GM18517 (cell line): ENCODE measurements around the gene FOXC2.

ENCODE experiments used
- ATAC-seq: cut with Tn5 transposase; IDR thresholded peaks from one replicate; pipeline ENCODE4 v1.9.1; 2021; ENCODE audit warnings: mild to moderate bottlenecking, moderate library complexity; ENCODE audit not compliant: unreplicated experiment

Gene FOXC2

DNA sequence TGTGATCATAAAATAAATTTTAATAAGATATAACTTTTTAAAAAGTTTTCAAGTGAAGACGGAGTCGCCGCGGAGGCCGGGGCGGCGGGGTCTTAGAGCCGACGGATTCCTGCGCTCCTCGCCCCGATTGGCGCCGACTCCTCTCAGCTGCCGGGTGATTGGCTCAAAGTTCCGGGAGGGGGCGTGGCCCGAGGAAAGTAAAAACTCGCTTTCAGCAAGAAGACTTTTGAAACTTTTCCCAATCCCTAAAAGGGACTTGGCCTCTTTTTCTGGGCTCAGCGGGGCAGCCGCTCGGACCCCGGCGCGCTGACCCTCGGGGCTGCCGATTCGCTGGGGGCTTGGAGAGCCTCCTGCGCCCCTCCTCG is at the start of gene FOXC2:
FOXC2 (plus strand) TSS at position 229 of the 365 bp plus-strand sequence. CDS start 507 bp downstream, outside the sequence.
- no peak for ATAC-seq

DNA sequence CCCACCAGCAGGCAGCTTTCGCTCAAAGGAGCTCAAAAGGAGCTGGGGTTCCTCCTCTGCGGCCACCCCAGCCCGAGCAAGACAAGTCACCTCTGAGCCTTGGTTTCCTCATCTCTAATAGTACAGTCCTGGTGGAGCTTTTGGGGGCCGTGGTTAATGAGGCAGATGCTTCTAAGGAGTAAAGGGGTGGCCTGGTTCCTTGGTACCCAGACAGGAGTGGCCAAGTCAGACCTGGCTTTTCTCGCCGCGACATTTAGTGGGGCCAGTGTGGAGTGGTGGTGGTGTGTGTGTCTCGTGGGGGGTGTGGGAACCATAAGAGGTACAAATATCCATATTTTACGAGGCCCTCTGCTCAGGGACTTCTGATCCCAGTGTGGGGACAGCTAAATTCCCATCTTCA is 49.6 kb upstream of the FOXC2 start:
- no peak for ATAC-seq

DNA sequence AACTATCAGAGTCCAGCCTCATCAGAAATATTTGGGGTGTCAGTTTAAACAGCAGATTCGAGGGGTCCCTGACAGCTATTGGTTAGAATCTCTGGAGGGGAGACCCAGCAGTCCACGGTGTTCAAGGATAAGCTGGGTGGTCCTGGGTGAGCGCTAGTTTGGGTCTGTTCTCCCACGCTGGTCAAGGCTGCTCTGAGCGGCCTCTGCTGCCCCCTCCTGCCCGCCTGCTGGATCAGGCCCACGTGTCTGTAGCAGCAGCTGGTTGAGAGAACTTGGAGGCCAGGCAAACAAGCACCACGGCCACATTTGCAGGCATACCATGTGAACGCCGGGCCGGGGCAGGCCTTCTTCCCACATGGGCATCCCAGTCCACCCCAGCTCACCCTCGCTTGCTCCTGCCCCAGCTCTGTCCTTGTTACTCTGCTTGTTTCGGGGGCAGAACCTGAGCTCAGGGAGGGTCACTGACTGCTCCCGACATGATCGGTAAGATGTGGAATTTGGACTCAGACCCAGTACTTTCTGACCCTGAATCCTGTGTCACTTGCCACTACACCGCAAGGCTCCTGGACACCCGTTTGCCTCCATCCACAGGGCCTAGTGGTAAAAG is 48.9 kb upstream of the FOXC2 start:
- ATAC-seq = no peak

DNA sequence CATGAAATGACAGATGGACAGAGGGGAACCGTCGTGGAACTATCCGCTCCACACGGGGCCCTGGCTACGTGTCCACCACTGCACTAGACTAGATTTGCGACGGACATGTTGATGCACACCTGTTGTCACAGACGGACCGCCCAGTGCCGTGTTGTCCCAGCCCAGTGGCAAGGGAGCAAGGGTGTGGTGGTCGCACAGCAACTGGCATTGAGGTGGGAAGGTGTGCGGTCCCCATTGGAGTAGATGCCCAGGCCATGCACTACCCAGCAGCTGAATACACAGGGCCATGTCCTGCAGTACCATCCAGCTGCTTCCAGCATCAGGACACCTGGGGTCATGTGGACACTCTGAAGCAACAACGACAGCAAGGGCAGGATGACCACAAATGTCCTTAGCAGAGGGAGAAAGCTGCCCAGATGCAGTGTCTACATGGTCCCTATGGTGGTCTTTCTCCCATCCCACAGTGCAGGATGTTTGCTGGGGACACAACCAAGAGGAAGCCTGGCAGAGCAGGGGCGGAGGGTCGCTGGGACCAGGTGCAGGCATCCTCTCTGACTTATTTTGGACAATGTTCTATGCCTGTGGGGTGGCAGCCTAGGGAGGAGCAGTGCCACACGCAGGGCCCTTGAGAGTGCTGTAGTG is 47.5 kb upstream of the FOXC2 start:
- no peak for ATAC-seq

DNA sequence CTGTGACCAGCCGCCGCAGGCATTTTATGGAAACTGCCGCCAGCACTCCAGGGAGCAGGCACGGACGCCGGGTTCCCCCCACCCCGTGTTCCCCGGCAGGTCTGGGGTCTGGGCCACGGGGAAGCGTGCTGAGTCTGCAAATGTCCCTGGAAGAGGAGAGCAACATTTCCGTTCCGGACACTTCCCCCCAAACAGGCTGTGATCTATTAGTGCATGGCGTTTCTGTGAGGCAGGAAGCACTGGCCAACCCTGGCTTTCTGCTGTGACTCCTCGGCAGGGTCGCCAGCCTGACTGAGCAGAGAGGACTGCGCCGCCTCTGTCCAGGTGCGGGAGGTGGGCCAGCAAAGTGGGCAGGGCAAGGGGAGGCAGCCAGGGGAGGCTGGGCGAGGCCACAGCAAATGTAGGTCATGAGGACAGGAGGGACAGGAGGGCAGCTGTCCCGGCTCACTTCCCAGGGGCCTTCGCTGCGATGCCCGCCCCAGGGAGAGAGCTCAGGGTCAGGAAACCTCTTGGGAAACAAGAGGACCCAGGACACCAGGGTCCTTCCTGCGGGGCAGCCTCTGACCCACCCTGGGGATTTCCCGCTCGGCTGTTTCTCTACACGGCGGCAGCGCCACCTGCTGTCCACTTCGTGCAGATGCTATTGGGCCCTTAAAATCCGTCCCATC is 46.8 kb upstream of the FOXC2 start:
- no peak for ATAC-seq

DNA sequence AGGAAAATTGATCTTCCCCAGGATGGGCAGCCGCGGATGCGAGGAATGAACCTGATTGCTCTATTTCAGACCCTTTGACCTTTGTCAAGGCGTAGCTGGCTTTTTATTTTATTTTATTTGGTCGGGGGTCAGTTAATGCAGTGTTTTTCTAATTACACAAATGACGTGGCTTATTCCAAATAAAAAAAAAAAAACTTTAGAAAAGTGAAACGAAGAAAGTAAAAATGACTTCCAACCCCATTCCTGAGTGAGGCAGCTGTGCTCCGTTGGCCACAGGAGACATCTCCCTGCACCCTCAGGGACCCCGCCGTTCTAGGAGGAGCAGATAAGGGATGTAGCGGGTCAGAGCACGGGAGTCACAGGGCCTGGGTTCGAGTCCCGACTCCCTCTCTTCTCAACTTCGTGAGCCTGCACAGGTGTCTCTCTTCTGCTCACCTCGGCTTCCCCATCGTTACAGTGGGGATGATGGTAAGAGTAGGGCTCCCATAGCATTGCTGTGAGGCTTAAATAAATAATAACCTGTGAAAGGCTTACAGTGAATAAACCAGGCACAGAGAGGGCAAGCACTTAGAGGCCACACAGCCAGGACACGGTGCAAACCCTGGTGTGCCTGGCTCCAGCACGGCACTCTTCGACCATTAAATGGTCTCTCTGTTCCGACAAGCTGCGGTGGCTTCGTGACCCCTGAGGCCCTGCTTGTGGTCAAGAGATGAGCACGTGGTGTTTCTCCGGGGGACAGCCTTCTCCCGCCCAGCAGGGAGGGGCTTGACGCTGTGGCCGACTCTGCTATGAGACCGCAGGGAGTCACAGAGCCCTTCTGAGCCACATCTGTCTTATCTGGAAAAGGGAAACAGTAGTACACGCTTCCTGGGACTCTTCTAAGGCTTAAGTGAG is 46.1 kb upstream of the FOXC2 start:
- ATAC-seq = no peak

DNA sequence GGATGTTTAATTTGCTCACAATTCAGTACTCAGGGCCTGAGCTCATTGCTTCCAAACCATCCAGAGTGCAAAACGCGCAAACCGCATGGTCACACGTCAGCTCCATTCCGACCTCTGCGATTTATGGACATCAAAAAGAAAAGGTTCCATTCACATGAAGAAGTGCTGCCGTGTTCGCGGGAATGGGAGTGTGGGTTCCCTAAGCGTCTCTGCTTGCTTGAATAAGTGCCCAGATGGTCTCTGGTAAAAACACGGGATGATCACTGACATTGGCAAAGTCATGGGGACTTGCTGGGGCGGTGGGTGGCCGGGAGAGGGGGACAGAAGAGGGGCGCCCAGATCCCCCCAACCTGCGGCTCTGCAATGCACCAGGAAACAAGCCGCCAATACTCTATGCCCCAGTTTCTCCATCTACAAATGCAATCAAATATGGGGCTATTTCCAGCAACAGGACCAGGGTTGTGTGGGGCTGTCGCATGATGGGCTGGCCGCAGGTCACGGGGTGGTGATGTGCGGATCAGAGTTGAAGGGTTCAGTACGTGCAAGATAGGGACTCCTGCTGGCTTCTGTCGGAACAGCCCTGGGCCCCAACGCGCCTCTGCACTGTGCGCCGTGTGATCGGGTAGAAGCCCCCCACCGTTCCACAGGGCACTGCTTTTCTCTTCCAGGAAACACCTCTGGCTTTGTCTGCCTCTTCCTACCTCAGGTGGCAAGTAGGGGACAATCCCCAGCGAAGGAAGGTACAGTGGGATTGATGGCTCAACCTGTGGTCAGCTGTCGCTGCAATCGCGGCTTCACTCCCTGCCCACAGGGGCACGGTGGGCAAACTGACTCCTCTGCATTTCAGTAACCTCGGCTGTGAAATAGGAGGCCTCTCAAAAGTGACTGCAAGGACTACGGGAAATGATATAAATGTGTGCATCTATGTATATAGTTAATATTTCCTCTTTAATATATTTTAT is 45.1 kb upstream of the FOXC2 start:
- no peak for ATAC-seq

DNA sequence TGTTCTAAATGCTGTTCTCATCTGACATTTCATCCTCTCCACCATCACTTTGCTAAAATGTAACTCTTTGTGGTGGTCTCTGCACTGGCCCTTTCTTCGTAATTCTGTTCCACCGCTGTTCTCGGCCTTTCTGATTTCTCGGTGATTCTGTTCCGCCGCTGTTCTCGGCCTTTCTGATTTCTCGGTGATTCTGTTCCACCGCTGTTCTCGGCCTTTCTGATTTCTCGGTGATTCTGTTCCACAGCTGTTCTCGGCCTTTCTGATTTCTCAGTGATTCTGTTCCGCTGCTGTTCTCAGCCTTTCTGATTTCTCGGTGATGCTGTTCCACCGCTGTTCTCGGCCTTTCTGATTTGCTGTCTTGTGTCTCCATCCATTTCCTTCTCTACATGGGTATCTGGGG is 44.0 kb upstream of the FOXC2 start:
- ATAC-seq = no peak

DNA sequence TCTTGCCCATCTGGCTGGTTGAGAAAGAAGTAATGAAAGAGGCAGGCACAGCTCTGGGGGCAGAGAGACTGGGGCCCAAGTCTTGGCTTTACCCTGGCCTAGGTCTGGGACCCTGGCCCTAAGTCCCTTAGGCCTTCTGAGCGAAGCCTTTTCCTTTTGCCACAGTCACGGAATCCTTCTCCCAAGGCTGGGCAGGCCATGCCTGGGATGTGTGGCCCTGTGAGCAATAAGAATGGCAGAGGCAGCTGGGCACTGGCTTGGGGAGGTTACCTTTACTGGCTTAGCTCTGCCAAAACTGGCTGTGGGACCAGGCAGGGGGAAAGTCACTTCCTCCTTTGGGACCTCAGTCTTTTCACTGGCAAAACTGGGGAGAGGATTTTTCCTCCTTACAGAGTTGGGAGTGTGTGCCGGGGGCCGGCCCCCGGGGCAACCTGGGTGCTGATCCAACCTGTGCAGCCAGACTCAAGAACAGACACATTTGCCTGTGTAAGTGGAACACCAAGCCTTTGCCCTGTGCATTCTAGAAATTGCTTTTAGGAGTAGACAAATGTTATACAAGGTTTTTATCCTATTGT is 43.4 kb upstream of the FOXC2 start:
- no peak for ATAC-seq

DNA sequence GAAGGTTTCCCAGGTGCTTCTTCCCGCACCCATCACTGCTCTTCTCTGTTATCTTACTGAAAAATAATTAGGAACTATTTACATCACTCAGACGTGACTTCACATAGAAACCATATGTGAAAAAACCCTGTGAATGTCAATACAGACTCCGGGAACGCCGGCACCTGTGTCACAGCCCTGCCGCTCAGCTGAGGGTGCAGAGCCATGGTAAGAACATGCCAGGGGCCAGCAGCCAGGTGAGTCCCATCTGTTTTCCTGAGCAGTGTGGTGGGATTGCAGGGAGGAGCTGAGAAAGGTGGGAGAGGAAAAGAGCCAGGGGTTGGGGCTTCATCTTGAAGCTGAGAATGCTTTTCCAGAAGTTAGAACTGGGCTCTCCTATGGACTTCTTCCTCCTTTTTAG is 42.6 kb upstream of the FOXC2 start:
- ATAC-seq = no peak

DNA sequence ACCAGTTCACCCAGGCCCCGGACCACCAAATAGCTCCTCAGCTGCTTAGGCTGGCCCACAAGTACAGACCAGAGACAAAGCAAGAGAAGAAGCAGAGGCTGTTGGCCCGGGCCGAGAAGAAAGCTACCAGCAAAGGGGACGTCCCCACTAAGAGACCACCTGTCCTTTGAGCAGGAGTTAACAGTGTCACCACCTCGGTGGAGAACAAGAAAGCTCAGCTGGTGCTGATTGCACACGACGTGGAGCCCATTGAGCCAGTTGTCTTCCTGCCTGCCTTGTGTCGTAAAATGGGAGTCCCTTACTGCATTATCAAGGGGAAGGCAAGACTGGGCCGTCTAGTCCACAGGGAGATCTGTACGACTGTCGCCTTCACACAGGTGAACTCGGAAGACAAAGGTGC is 40.9 kb upstream of the FOXC2 start:
- ATAC-seq = no peak

DNA sequence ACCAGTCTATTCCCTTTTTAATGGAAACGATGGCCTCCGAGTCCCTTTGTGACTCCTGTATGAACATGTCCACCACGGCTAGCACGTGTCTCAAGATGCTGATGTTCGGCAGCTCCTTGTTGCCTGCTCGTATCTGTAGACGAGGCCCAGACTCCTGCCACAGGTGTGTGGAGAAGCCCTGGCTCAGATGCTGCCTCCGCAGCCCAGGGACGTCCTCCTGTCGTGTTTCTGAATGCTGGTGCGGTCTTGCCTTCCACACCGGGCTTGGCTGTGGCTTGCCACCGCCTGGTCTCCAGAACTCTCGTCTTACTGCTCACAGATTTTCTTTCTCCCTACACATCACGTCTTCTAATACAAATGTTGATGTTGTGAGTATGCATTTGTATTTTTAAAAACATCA is 39.3 kb upstream of the FOXC2 start:
- no peak for ATAC-seq

DNA sequence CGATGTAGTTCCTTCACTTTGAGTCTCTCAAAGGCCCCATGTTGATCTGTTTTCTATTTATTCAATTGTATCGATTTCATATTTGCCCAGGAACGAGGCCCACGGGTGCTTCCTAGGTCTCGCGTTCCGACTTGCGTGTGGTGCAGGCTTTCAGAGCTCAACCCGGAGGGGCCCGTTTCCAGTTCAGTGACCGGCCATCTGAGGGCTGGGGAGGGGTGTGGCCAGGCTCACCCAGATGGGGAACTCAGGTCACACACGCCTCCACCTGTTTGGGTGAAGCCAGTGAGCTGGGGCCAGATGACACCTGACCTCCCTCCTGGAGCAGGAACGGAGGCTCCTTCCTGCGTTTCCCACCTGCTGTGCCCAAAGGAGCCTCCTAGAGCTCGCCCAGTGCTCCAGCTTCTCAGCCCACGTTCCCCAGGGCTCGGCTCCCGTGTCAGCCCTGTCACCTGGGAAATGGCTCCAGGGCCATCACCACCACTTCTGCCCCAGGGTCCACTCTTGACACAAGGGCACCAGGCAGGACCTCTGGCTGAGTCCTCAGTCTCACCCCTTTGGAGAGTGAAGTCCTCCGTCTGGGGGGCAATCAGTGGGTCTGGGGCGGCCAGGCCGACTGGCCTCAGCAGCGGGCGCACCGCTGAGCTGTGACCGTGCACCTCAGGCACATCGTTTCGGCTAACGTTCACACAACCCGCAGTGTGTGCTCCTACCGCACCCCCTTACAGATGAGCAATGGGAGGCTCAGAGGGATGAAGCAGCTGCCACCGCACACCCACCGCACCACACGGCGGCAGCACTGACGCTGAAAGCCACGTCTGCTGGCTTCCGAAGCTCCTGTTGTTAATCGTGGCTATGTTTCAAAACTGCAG is 38.3 kb upstream of the FOXC2 start:
- no peak for ATAC-seq

DNA sequence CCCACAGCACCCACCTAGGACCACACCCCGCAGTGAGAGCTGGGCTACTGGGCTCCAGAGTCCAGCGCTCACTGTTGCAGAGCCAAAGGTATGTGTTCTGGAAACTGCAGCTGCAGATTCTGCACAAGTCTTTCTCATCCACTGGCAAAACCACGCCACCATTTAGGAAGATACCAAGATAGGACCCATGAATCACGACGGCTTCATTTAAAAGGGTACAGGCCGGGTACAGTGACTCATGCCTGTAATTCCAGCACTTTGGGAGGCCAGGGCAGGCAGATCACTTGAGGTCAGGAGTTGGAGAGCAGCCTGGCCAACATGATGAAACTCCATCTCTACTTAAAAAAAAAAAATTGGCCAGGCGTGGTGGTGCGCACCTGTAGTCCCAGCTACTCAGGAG is 37.5 kb upstream of the FOXC2 start:
- ATAC-seq = no peak

DNA sequence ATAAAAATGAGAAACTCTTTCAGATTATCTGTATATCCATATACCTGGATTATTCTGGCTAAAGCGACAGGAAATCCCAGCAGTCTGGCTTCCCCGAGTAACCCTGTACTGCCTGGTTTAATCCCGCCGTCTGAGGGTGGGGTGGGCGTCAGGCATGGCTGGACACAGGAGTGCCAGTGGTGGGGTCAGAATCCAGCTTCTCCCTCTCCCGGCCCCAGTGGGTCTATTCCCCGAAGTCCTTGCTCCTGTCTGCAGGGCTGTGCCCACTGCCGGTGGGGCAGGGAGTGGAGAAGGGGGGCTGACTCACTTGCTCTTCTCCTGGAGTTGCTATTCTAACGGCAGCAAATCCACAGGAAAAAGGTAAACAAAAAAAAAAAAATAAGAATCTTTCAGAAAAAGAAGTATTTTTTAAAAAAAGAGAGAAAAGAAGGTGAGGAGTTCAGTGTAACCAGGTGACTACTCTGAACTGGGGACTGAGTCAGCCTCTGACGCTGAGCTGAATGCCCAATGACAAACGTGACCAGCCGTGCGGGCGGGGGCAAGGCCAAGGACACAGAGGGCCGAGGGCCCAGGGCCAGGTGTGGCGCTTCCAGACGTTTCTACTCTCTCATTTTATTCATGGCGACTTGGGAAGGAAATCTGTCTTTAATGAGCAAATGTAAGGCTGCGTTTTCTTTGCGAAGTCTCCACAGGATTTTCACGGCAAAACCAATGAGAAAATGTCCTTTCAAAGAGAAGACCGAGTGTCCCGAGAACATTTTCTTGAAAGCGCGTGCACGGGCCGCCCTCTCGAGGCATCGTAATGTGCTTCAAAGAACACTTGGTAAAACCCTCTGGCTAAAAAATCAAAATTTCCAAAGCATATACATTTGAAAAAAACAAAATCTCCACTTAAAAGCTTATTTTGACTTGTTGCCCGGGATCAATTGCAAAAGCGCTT is 36.1 kb upstream of the FOXC2 start:
- no peak for ATAC-seq

DNA sequence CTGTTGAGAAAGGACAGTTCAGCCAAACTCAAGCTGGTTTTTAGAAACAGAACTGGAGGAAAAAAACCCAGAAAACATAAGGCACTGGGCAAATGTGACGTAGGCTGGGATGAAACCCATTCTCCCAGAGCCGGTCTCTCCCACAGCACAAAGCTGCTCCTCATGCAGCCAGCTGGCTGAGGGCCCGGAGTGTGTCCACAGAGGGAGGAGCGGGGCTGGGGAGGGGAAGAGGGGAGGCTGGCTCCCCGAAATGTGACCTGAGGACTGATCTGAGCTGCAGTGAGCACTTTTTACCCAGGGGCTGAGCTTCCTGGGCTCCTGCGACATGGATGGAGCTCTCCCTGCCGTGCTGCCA is 35.5 kb upstream of the FOXC2 start:
- no peak for ATAC-seq

DNA sequence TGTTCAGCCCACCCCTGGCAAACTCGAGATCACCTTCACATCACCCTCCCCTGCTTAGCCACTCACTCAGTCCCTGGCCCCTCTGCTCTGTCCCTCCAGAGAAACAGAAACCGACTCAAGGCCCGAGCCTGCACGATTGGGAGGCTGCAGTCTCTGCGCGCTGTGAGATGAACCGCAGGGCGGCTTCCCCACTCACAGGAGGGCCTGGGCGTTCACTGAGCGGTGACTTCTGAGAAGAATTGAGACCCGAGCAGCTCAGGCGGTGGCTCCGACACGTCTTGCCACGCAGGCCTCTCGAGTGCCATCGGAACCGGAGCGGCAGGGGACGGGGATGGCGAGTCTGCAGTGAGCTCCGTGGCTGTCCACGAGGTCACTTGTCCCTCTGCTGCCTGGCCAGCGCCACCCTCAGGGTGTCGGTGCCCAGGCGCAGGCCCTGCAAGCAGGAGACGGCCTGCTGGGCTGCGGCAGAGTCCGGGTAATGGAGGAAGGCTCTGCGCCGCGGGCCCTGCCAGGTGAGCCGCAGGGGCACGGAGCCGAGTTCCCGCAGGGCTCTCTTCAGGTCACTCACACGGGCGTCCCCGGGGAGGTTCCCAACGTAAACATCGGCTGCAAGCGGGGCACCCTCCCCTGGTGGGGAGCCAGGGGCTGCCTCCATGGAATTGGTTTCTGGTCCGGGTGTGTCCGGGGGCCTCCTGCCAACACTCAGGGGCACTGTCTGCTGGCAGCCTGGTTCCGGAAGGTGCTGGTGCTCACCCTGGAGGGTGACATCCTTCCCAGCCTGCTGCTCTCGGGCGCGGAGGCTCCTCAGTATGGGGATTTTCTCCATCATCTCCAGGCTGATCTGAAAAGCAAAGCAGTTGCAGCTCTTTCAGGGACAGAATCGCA is 34.7 kb upstream of the FOXC2 start:
- ATAC-seq = no peak
